ENCODE measurements around the gene LRRFIP1.
"Not testable (repeated sequence)": the region's sequence is repeated elsewhere in the genome, so short reads cannot be mapped to it uniquely, and the experiment has no call there.

LRRFIP1 gene

GRCh38 chr2:237782181-237782580 lies 154.8 kb downstream of the LRRFIP1 start:
- H3K4me3 ChIP-seq (ENCODE audit: low read length), result no peak overlapping the region
- no peak for DNase-seq (ENCODE audit: low read depth, low spot score)

- H3K4me3 ChIP-seq (ENCODE audit: low read length); DNase-seq (ENCODE audit: low read depth, low spot score): not testable (repeated sequence)
These were observed 156.3 kb downstream of the LRRFIP1 start for GRCh38 chr2:237783678-237784077.

- no peak for DNase-seq (ENCODE audit: low read depth, low spot score)
- no peak overlapping the region for H3K4me3 ChIP-seq (ENCODE audit: low read length)
These were observed 159.5 kb downstream of the LRRFIP1 start for GRCh38 chr2:237786936-237787335.

GRCh38 chr2:237790353-237790752 lies 163.0 kb downstream of the LRRFIP1 start:
- DNase-seq (ENCODE audit: low read depth, low spot score), result no peak
- H3K4me3 ChIP-seq (ENCODE audit: low read length), result no peak overlapping the region

- DNase-seq (ENCODE audit: low read depth, low spot score), result no peak
- H3K4me3 ChIP-seq (ENCODE audit: low read length), result no peak overlapping the region
These were observed 164.8 kb downstream of the LRRFIP1 start for GRCh38 chr2:237791977-237792727.

GRCh38 chr2:237797253-237797652 lies 169.9 kb downstream of the LRRFIP1 start:
- DNase-seq (ENCODE audit: low read depth, low spot score), result no peak
- H3K4me3 ChIP-seq (ENCODE audit: low read length), result no peak overlapping the region

- H3K4me3 ChIP-seq (ENCODE audit: low read length), result no peak within 1 kb of the TSS
- DNase-seq (ENCODE audit: low read depth, low spot score), result no peak
These were observed 171.1 kb downstream of the LRRFIP1 start, which contains the start of gene RBM44 for GRCh38 chr2:237798236-237799059. TSS of gene RBM44 (plus strand) at chr2:237798779. CDS start at chr2:237813610, 14,831 bp downstream.

- no peak for DNase-seq (ENCODE audit: low read depth, low spot score)
- no peak overlapping the region for H3K4me3 ChIP-seq (ENCODE audit: low read length)
These were observed 171.7 kb downstream of the LRRFIP1 start for GRCh38 chr2:237799060-237799428.

GRCh38 chr2:237801466-237801865 lies 174.1 kb downstream of the LRRFIP1 start:
- DNase-seq (ENCODE audit: low read depth, low spot score), result no peak
- H3K4me3 ChIP-seq (ENCODE audit: low read length), result no peak overlapping the region

GRCh38 chr2:237806334-237806733 lies 178.9 kb downstream of the LRRFIP1 start:
- H3K4me3 ChIP-seq (ENCODE audit: low read length), result no peak overlapping the region
- no peak for DNase-seq (ENCODE audit: low read depth, low spot score)

- peak; percentile 32 for DNase-seq (ENCODE audit: low read depth, low spot score)
- H3K4me3 ChIP-seq (ENCODE audit: low read length), result no peak overlapping the region
These were observed 188.2 kb downstream of the LRRFIP1 start for GRCh38 chr2:237815637-237816036.

- DNase-seq (ENCODE audit: low read depth, low spot score), result no peak
- no peak overlapping the region for H3K4me3 ChIP-seq (ENCODE audit: low read length)
These were observed 189.1 kb downstream of the LRRFIP1 start for GRCh38 chr2:237816531-237816930.

GRCh38 chr2:237818066-237818473 lies 190.7 kb downstream of the LRRFIP1 start:
- no peak for DNase-seq (ENCODE audit: low read depth, low spot score)
- no peak overlapping the region for H3K4me3 ChIP-seq (ENCODE audit: low read length)

- DNase-seq (ENCODE audit: low read depth, low spot score), result no peak
- no peak overlapping the region for H3K4me3 ChIP-seq (ENCODE audit: low read length)
These were observed 191.8 kb downstream of the LRRFIP1 start for GRCh38 chr2:237819231-237819630.

GRCh38 chr2:237820421-237820820 lies 193.0 kb downstream of the LRRFIP1 start:
- H3K4me3 ChIP-seq (ENCODE audit: low read length), result no peak overlapping the region
- DNase-seq (ENCODE audit: low read depth, low spot score), result no peak

GRCh38 chr2:237823544-237823943 lies 196.2 kb downstream of the LRRFIP1 start:
- no peak for DNase-seq (ENCODE audit: low read depth, low spot score)
- no peak overlapping the region for H3K4me3 ChIP-seq (ENCODE audit: low read length)

GRCh38 chr2:237824085-237824484 lies 196.7 kb downstream of the LRRFIP1 start:
- no peak overlapping the region for H3K4me3 ChIP-seq (ENCODE audit: low read length)
- DNase-seq (ENCODE audit: low read depth, low spot score), result no peak

GRCh38 chr2:237827421-237827987 lies 200.1 kb downstream of the LRRFIP1 start:
- no peak for DNase-seq (ENCODE audit: low read depth, low spot score)
- no peak overlapping the region for H3K4me3 ChIP-seq (ENCODE audit: low read length)

Measured in Jurkat, Clone E6-1 (cell line).